GM23338 (cell line): ENCODE data around the gene STT3B. TPM values are rescaled to one million over a fixed set of nuclear protein-coding genes. Genes with fewer than 3 reads are reported as not detected.

ENCODE experiments used
- ATAC-seq: fragments of 200-7000 bp; cut with Tn5 transposase; 3 replicates; pipeline ENCODE4 v1.9.1; 2020
- DNase-seq: peaks from one replicate; pipeline ENCODE4 v3.0.0-alpha.2; 2015; ENCODE audit warnings: low spot score
- H2AFZ ChIP-seq: fragments of 200-600 bp; sonication (generic); 2 replicates; pipeline ENCODE4 v1.8.0; 2016; ENCODE audit warnings: antibody characterized with exemption, mild to moderate bottlenecking, moderate library complexity
- H3F3A ChIP-seq: fragments of 200-600 bp; sonication (generic); replicated peaks from 2 replicates; pipeline ENCODE4 v1.8.0; 2017; ENCODE audit warnings: antibody characterized with exemption, mixed run types, low read depth
- H3K27ac ChIP-seq: fragments of 200-600 bp; sonication (generic); 2 replicates; pipeline ENCODE4 v1.6.1; 2016; ENCODE audit warnings: low read depth
- H3K27me3 ChIP-seq: fragments of 200-600 bp; sonication (generic); 2 replicates; pipeline ENCODE4 v1.8.0; 2016; ENCODE audit warnings: mild to moderate bottlenecking, mixed run types, moderate library complexity; ENCODE audit not compliant: insufficient read depth
- H3K36me3 ChIP-seq: fragments of 200-600 bp; sonication (generic); 2 replicates; pipeline ENCODE4 v1.8.0; 2016; ENCODE audit warnings: mild to moderate bottlenecking; ENCODE audit not compliant: insufficient read depth
- H3K4me1 ChIP-seq: fragments of 200-600 bp; sonication (generic); 2 replicates; pipeline ENCODE4 v1.8.0; 2016; ENCODE audit warnings: mild to moderate bottlenecking, moderate library complexity; ENCODE audit not compliant: insufficient read depth
- H3K4me2 ChIP-seq: fragments of 200-600 bp; sonication (generic); 2 replicates; pipeline ENCODE4 v1.7.1; 2017; ENCODE audit warnings: mixed run types
- H3K4me3 ChIP-seq: fragments of 200-600 bp; sonication (generic); 2 replicates; pipeline ENCODE4 v1.6.1; 2016; ENCODE audit warnings: mixed run types
- H3K79me2 ChIP-seq: fragments of 200-600 bp; sonication (generic); replicated peaks from 2 replicates; pipeline ENCODE4 v1.8.0; 2017; ENCODE audit warnings: mild to moderate bottlenecking; ENCODE audit not compliant: insufficient read depth
- H3K9me2 ChIP-seq: fragments of 200-600 bp; sonication (generic); 2 replicates; pipeline ENCODE4 v1.8.0; 2017; ENCODE audit not compliant: insufficient read depth
- H4K20me1 ChIP-seq: fragments of 200-600 bp; sonication (generic); replicated peaks from 2 replicates; pipeline ENCODE4 v1.8.0; 2017; ENCODE audit warnings: mild to moderate bottlenecking; ENCODE audit not compliant: insufficient read depth
- H3K27ac Mint-ChIP-seq: 2 replicates; pipeline ENCODE4 v1.8.0; 2020; ENCODE audit warnings: inconsistent platforms, mild to moderate bottlenecking, moderate library complexity, mixed read lengths
- H3K27me3 Mint-ChIP-seq: 3 replicates; pipeline ENCODE4 v1.8.0; 2022; ENCODE audit warnings: low read depth, mild to moderate bottlenecking, moderate library complexity, mixed read lengths, inconsistent platforms; ENCODE audit not compliant: insufficient read depth, poor library complexity
- H3K36me3 Mint-ChIP-seq: 3 replicates; pipeline ENCODE4 v1.8.0; 2021; ENCODE audit warnings: low read depth, mild to moderate bottlenecking, inconsistent platforms, moderate library complexity, mixed read lengths
- H3K4me1 Mint-ChIP-seq: 3 replicates; pipeline ENCODE4 v1.8.0; 2020; ENCODE audit warnings: mild to moderate bottlenecking, inconsistent platforms, mixed read lengths
- H3K4me3 Mint-ChIP-seq: 3 replicates; pipeline ENCODE4 v1.8.0; 2021; ENCODE audit warnings: moderate library complexity, mild to moderate bottlenecking, inconsistent platforms, mixed read lengths
- H3K9me3 Mint-ChIP-seq: 3 replicates; pipeline ENCODE4 v1.8.0; 2020; ENCODE audit warnings: moderate library complexity, mild to moderate bottlenecking, inconsistent platforms, mixed read lengths
- CREB1 ChIP-seq: fragments of 250-450 bp; sonication (Bioruptor Pico); IDR thresholded peaks from 2 replicates; pipeline ENCODE4 v1.5.0; 2020; ENCODE audit warnings: low read depth, mild to moderate bottlenecking, moderate library complexity
- EZH2 ChIP-seq: fragments of 200-600 bp; sonication (generic); IDR thresholded peaks from one replicate; pipeline ENCODE4 v1.8.0; 2017; ENCODE audit warnings: antibody characterized with exemption, mild to moderate bottlenecking, low read depth; ENCODE audit not compliant: unreplicated experiment
- EZH2phosphoT487 ChIP-seq: fragments of 200-600 bp; sonication (generic); IDR thresholded peaks from one replicate; pipeline ENCODE4 v1.8.1; 2018; ENCODE audit warnings: antibody characterized with exemption; ENCODE audit not compliant: unreplicated experiment
- JUNB ChIP-seq: IDR thresholded peaks from one replicate; pipeline ENCODE4 v1.6.1; 2016; ENCODE audit warnings: antibody characterized with exemption; ENCODE audit not compliant: unreplicated experiment
- NANOG ChIP-seq: IDR thresholded peaks from 2 replicates; pipeline ENCODE4 v1.6.1; 2016; ENCODE audit warnings: antibody characterized with exemption, borderline replicate concordance
- POLR2AphosphoS5 ChIP-seq: IDR thresholded peaks from 2 replicates; pipeline ENCODE4 v1.6.1; 2016; ENCODE audit warnings: antibody characterized with exemption, low read depth
- STAT1 ChIP-seq: IDR thresholded peaks from one replicate; pipeline ENCODE4 v1.6.1; 2016; ENCODE audit warnings: antibody characterized with exemption; ENCODE audit not compliant: unreplicated experiment
- ZNF114 ChIP-seq: fragments of 250-450 bp; sonication (Bioruptor Pico); IDR thresholded peaks from 2 replicates; pipeline ENCODE4 v1.5.0; 2020; ENCODE audit warnings: mild to moderate bottlenecking, moderate library complexity
- ZNF331 ChIP-seq: fragments of 250-450 bp; sonication (Bioruptor Pico); IDR thresholded peaks from 2 replicates; pipeline ENCODE4 v1.5.0; 2020; ENCODE audit warnings: low read depth, mild to moderate bottlenecking, moderate library complexity
- polyA plus RNA-seq: library from polyadenylated mRNA; unstranded; fragments of >200 nt; fragmentation: Nextera tagmentation; extraction: Ambion mirVana; gene quantifications from 2 replicates; pipeline ENCODE4 v1.2.1, GENCODE V29; 2016
- total RNA-seq: library from RNA; depleted of rRNA; stranded (reverse); fragments of >200 nt; shearing (Covaris generic); gene quantifications from 2 replicates; pipeline ENCODE4 v1.2.3, GENCODE V29; 2014
- TF ChIP-seq, protein P1 (sequence below): IDR thresholded peaks from one replicate; pipeline ENCODE4 v1.6.1; 2018; ENCODE audit warnings: antibody characterized with exemption; ENCODE audit not compliant: unreplicated experiment
- TF ChIP-seq, protein P2 (sequence below), 2 experiments: fragments of 200-600 bp in 1 of 2; sonication (generic) in 1 of 2; conservative IDR thresholded peaks; 2 replicates each; pipeline versions ENCODE4 v1.5.1 to v1.6.1; 2016 to 2017; ENCODE audit warnings: antibody characterized with exemption in 2 of 2, low read depth in 2 of 2, mild to moderate bottlenecking in 2 of 2, moderate library complexity in 1 of 2
- TF ChIP-seq, protein P3 (sequence below): IDR thresholded peaks from 2 replicates; pipeline ENCODE4 v1.6.1; 2016; ENCODE audit warnings: antibody characterized with exemption
- TF ChIP-seq, protein P4 (sequence below): fragments of 250-450 bp; sonication (Bioruptor Pico); IDR thresholded peaks from 2 replicates; pipeline ENCODE4 v1.5.0; 2020; ENCODE audit warnings: mild to moderate bottlenecking, moderate library complexity

Gene STT3B
- total and polyA plus RNA-seq, 2 experiments from 2014 or later = 44.1 to 167 TPM

DNA sequence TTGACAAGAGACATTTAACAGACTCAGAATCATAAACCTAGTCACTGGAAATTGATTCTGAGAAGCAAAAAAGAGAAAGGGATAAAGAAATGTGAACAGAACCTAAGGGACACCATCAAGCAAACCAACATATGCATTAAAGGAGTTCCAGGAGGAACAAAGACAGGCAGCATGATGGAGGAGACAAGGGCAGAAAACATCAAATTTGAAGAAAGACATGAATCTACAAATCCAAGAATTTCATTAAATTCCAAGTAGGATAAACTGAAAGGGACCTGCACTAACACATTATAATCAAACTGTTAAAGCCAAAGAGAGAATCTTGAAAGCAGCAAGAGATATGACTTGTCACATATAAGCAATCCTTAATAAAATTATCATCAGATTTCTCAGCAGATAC lies 122.3 kb downstream of the STT3B start:
- Histone ChIP-seq H3K4me3 (no peak overlapping the region), H3K4me1 (no peaks in the 10 kb centered on the region), H3K79me2 (no peaks in the 10 kb centered on the region), H3K27me3 (no peaks in the 10 kb centered on the region), H3K36me3 (peaks cover 9% of the 10 kb centered on the region), H3K9me2 (no peaks in the 10 kb centered on the region), H3F3A (no peaks in the 10 kb centered on the region), H4K20me1 (no peaks in the 10 kb centered on the region), H3K4me2 (no peak overlapping the region), H3K27ac (no peak overlapping the region), H2AFZ (no peak overlapping the region)
- TF ChIP-seq ZNF114 (CRISPR knock-in tag) (no peak), CREB1 (CRISPR knock-in tag) (no peak), JUNB (no peak), POLR2AphosphoS5 (no peak), EZH2phosphoT487 (no peak), NANOG (no peak), STAT1 (no peak), ZNF331 (CRISPR knock-in tag) (no peak), EZH2 (no peak)
- TF ChIP-seq, protein P1, sequence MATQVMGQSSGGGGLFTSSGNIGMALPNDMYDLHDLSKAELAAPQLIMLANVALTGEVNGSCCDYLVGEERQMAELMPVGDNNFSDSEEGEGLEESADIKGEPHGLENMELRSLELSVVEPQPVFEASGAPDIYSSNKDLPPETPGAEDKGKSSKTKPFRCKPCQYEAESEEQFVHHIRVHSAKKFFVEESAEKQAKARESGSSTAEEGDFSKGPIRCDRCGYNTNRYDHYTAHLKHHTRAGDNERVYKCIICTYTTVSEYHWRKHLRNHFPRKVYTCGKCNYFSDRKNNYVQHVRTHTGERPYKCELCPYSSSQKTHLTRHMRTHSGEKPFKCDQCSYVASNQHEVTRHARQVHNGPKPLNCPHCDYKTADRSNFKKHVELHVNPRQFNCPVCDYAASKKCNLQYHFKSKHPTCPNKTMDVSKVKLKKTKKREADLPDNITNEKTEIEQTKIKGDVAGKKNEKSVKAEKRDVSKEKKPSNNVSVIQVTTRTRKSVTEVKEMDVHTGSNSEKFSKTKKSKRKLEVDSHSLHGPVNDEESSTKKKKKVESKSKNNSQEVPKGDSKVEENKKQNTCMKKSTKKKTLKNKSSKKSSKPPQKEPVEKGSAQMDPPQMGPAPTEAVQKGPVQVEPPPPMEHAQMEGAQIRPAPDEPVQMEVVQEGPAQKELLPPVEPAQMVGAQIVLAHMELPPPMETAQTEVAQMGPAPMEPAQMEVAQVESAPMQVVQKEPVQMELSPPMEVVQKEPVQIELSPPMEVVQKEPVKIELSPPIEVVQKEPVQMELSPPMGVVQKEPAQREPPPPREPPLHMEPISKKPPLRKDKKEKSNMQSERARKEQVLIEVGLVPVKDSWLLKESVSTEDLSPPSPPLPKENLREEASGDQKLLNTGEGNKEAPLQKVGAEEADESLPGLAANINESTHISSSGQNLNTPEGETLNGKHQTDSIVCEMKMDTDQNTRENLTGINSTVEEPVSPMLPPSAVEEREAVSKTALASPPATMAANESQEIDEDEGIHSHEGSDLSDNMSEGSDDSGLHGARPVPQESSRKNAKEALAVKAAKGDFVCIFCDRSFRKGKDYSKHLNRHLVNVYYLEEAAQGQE = no peak
- TF ChIP-seq, protein P2, sequence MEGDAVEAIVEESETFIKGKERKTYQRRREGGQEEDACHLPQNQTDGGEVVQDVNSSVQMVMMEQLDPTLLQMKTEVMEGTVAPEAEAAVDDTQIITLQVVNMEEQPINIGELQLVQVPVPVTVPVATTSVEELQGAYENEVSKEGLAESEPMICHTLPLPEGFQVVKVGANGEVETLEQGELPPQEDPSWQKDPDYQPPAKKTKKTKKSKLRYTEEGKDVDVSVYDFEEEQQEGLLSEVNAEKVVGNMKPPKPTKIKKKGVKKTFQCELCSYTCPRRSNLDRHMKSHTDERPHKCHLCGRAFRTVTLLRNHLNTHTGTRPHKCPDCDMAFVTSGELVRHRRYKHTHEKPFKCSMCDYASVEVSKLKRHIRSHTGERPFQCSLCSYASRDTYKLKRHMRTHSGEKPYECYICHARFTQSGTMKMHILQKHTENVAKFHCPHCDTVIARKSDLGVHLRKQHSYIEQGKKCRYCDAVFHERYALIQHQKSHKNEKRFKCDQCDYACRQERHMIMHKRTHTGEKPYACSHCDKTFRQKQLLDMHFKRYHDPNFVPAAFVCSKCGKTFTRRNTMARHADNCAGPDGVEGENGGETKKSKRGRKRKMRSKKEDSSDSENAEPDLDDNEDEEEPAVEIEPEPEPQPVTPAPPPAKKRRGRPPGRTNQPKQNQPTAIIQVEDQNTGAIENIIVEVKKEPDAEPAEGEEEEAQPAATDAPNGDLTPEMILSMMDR (conservative IDR thresholded peaks at IDR 0.05; ENCODE audit: low read depth in 2 of 2) = no peak
- TF ChIP-seq, protein P3, sequence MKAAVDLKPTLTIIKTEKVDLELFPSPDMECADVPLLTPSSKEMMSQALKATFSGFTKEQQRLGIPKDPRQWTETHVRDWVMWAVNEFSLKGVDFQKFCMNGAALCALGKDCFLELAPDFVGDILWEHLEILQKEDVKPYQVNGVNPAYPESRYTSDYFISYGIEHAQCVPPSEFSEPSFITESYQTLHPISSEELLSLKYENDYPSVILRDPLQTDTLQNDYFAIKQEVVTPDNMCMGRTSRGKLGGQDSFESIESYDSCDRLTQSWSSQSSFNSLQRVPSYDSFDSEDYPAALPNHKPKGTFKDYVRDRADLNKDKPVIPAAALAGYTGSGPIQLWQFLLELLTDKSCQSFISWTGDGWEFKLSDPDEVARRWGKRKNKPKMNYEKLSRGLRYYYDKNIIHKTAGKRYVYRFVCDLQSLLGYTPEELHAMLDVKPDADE = no peak
- TF ChIP-seq, protein P4, sequence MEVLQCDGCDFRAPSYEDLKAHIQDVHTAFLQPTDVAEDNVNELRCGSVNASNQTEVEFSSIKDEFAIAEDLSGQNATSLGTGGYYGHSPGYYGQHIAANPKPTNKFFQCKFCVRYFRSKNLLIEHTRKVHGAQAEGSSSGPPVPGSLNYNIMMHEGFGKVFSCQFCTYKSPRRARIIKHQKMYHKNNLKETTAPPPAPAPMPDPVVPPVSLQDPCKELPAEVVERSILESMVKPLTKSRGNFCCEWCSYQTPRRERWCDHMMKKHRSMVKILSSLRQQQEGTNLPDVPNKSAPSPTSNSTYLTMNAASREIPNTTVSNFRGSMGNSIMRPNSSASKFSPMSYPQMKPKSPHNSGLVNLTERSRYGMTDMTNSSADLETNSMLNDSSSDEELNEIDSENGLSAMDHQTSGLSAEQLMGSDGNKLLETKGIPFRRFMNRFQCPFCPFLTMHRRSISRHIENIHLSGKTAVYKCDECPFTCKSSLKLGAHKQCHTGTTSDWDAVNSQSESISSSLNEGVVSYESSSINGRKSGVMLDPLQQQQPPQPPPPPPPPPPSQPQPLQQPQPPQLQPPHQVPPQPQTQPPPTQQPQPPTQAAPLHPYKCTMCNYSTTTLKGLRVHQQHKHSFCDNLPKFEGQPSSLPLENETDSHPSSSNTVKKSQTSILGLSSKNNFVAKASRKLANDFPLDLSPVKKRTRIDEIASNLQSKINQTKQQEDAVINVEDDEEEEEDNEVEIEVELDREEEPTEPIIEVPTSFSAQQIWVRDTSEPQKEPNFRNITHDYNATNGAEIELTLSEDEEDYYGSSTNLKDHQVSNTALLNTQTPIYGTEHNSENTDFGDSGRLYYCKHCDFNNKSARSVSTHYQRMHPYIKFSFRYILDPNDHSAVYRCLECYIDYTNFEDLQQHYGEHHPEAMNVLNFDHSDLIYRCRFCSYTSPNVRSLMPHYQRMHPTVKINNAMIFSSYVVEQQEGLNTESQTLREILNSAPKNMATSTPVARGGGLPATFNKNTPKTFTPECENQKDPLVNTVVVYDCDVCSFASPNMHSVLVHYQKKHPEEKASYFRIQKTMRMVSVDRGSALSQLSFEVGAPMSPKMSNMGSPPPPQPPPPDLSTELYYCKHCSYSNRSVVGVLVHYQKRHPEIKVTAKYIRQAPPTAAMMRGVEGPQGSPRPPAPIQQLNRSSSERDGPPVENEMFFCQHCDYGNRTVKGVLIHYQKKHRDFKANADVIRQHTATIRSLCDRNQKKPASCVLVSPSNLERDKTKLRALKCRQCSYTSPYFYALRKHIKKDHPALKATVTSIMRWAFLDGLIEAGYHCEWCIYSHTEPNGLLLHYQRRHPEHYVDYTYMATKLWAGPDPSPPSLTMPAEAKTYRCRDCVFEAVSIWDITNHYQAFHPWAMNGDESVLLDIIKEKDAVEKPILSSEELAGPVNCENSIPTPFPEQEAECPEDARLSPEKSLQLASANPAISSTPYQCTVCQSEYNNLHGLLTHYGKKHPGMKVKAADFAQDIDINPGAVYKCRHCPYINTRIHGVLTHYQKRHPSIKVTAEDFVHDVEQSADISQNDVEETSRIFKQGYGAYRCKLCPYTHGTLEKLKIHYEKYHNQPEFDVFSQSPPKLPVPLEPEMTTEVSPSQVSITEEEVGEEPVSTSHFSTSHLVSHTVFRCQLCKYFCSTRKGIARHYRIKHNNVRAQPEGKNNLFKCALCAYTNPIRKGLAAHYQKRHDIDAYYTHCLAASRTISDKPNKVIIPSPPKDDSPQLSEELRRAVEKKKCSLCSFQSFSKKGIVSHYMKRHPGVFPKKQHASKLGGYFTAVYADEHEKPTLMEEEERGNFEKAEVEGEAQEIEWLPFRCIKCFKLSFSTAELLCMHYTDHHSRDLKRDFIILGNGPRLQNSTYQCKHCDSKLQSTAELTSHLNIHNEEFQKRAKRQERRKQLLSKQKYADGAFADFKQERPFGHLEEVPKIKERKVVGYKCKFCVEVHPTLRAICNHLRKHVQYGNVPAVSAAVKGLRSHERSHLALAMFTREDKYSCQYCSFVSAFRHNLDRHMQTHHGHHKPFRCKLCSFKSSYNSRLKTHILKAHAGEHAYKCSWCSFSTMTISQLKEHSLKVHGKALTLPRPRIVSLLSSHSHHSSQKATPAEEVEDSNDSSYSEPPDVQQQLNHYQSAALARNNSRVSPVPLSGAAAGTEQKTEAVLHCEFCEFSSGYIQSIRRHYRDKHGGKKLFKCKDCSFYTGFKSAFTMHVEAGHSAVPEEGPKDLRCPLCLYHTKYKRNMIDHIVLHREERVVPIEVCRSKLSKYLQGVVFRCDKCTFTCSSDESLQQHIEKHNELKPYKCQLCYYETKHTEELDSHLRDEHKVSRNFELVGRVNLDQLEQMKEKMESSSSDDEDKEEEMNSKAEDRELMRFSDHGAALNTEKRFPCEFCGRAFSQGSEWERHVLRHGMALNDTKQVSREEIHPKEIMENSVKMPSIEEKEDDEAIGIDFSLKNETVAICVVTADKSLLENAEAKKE = no peak
- Mint-ChIP-seq H3K9me3 (peaks cover 46% of the 10 kb centered on the region), H3K4me3 (no peak overlapping the region), H3K27ac (no peak overlapping the region), H3K36me3 (peaks cover 87% of the 10 kb centered on the region), H3K27me3 (peaks cover 3% of the 10 kb centered on the region), H3K4me1 (no peaks in the 10 kb centered on the region)
- DNase-seq (no peak), ATAC-seq (no peak)
